NCI-H2227 treated with DMSO at 0.1 percent for 48 hours (cell line): ENCODE data around the gene DRICH1.
"Not testable (repeated sequence)": the region's sequence is repeated elsewhere in the genome, so short reads cannot be mapped to it uniquely, and the experiment has no call there.

Experiments
- DNase-seq: peaks from one replicate; lab custom pipeline; 2025; lab: John Stamatoyannopoulos, UW

The DRICH1 gene

GRCh38 chr22:23598805-23599518 is 33.2 kb downstream of the DRICH1 start:
- DNase-seq = no peak

- not testable (repeated sequence) for DNase-seq
Observed at GRCh38 chr22:23597576-23598268, 34.4 kb downstream of the DRICH1 start.

GRCh38 chr22:23595904-23596303 is 36.2 kb downstream of the DRICH1 start:
- not testable (repeated sequence) for DNase-seq

GRCh38 chr22:23591846-23592245 is 40.3 kb downstream of the DRICH1 start:
- DNase-seq = no peak

- peak; percentile 22 for DNase-seq
Observed at GRCh38 chr22:23591201-23591791, 40.8 kb downstream of the DRICH1 start.

- no peak for DNase-seq
Observed at GRCh38 chr22:23583836-23584235, 48.3 kb downstream of the DRICH1 start.

- no peak for DNase-seq
Observed at GRCh38 chr22:23583153-23583552, 49.0 kb downstream of the DRICH1 start.

GRCh38 chr22:23581260-23581650 is 50.9 kb downstream of the DRICH1 start:
- no peak for DNase-seq

- peak; percentile 7 for DNase-seq
Observed at GRCh38 chr22:23580576-23581259, 51.4 kb downstream of the DRICH1 start.

- no peak for DNase-seq
Observed at GRCh38 chr22:23579870-23580575, 52.1 kb downstream of the DRICH1 start, which contains the start of gene IGLL1. Gene IGLL1 (minus strand): TSS chr22:23580290. CDS start chr22:23580190, 100 bp downstream.

- DNase-seq = no peak
Observed at GRCh38 chr22:23579280-23579679, 52.8 kb downstream of the DRICH1 start.

- no peak for DNase-seq
Observed at GRCh38 chr22:23578306-23578705, 53.8 kb downstream of the DRICH1 start.

GRCh38 chr22:23576681-23577080 is 55.4 kb downstream of the DRICH1 start:
- no peak for DNase-seq

- no peak for DNase-seq
Observed at GRCh38 chr22:23575601-23576000, 56.5 kb downstream of the DRICH1 start.

GRCh38 chr22:23574877-23575276 is 57.2 kb downstream of the DRICH1 start:
- no peak for DNase-seq

- no peak for DNase-seq
Observed at GRCh38 chr22:23574371-23574811, 57.7 kb downstream of the DRICH1 start.

- not testable (repeated sequence) for DNase-seq
Observed at GRCh38 chr22:23573701-23574235, 58.4 kb downstream of the DRICH1 start.

- DNase-seq = not testable (repeated sequence)
Observed at GRCh38 chr22:23573106-23573505, 59.0 kb downstream of the DRICH1 start.

- no peak for DNase-seq
Observed at GRCh38 chr22:23571486-23571885, 60.6 kb downstream of the DRICH1 start.

GRCh38 chr22:23570681-23571080 is 61.4 kb downstream of the DRICH1 start:
- DNase-seq = no peak

- DNase-seq = no peak
Observed at GRCh38 chr22:23569716-23570115, 62.4 kb downstream of the DRICH1 start.
